K562 (cell line): ENCODE data around the gene PRKAR2B. TPM values are rescaled to one million over a fixed set of nuclear protein-coding genes. Genes with fewer than 3 reads are reported as not detected.

Experiments used
- ATAC-seq: fragments of 200-7000 bp; cut with Tn5 transposase; 3 replicates; pipeline ENCODE4 v1.9.1; 2020; ENCODE audit warnings: moderate library complexity
- BruUV-seq: library from RNA; stranded (reverse); fragments of 400-500 nt; replicated peaks from 2 replicates; lab custom pipeline; 2021; lab: Mats Ljungman, UMichigan
- CTCF ChIA-PET: fragments of 300-600 bp; formaldehyde crosslinking; extraction: SDS; loops from one replicate; lab custom pipeline; 2021; ENCODE audit warnings: low intra/inter-chr PET ratio; lab: Yijun Ruan, JAX
- POLR2A ChIA-PET: fragments of 300-600, 350-650 bp; sonication (Branson Sonifier 250); formaldehyde crosslinking; extraction: SDS; loops from one replicate; lab custom pipeline; 2021; ENCODE audit warnings: antibody characterized with exemption, inconsistent platforms; lab: Yijun Ruan, JAX
- DNase-seq, 4 experiments: peaks; one replicate each; pipeline versions ENCODE4 v3.0.0 to v3.0.0-alpha.2; 2011 to 2018; ENCODE audit warnings: low spot score in 3 of 4, mixed read lengths in 3 of 4; ENCODE audit errors: extremely low read depth in 1 of 4
- FAIRE-seq: peaks from 2 replicates; lab custom pipeline; 2011; peaks lifted over from hg19 to GRCh38; lab: Jason Lieb, UNC
- H2AFZ ChIP-seq: 2 replicates; pipeline ENCODE4 v1.6.0; 2011; ENCODE audit warnings: low read depth, low read length, control low read depth, inconsistent platforms
- H3K27ac ChIP-seq: fragments of 200-600 bp; 3 replicates; pipeline ENCODE4 v1.8.0; 2011; ENCODE audit warnings: low read depth, mild to moderate bottlenecking, control low read depth, inconsistent platforms, low read length, moderate library complexity, mixed read lengths; ENCODE audit errors: extremely low read depth
- H3K27me3 ChIP-seq, 2 experiments: fragments of 300-600 bp in 1 of 2; 2 replicates in 1 of 2; 3 replicates in 1 of 2; pipeline versions ENCODE4 v1.6.0 to v1.8.0; 2011; ENCODE audit warnings: inconsistent platforms in 2 of 2, low read length in 2 of 2, mild to moderate bottlenecking in 1 of 2, mixed read lengths in 1 of 2, moderate library complexity in 1 of 2; ENCODE audit not compliant: control insufficient read depth in 2 of 2, insufficient read depth in 2 of 2
- H3K36me3 ChIP-seq: fragments of 300-600 bp; 3 replicates; pipeline ENCODE4 v1.8.0; 2011; ENCODE audit warnings: mild to moderate bottlenecking, low read length, inconsistent platforms; ENCODE audit not compliant: control insufficient read depth, insufficient read depth
- H3K4me1 ChIP-seq, 2 experiments: fragments of 200-600 bp in 1 of 2; replicated peaks in 1 of 2; 2 replicates in 1 of 2; 3 replicates in 1 of 2; pipeline versions ENCODE4 v1.5.1 to v1.8.0; 2011; ENCODE audit warnings: inconsistent platforms in 2 of 2, low read length in 2 of 2, mild to moderate bottlenecking in 1 of 2, mixed read lengths in 1 of 2, moderate library complexity in 1 of 2; ENCODE audit not compliant: control insufficient read depth in 2 of 2, insufficient read depth in 2 of 2
- H3K4me2 ChIP-seq: 2 replicates; pipeline ENCODE4 v1.6.1; 2011; ENCODE audit warnings: low read length, control low read depth, inconsistent platforms, mixed read lengths; ENCODE audit not compliant: insufficient read depth
- H3K4me3 ChIP-seq: fragments of 200-600 bp; sonication (generic), shearing (Covaris generic); 2 replicates; pipeline ENCODE4 v1.5.1; 2016; ENCODE audit warnings: control low read depth, inconsistent platforms
- H3K79me2 ChIP-seq: fragments of 200-600 bp; 3 replicates; pipeline ENCODE4 v1.8.0; 2011; ENCODE audit warnings: low read length, inconsistent platforms; ENCODE audit not compliant: control insufficient read depth, insufficient read depth
- H3K9ac ChIP-seq, 2 experiments: 2 replicates each; pipeline versions ENCODE4 v1.6.0 to v1.6.1; 2011; ENCODE audit warnings: low read depth in 2 of 2, low read length in 2 of 2, control low read depth in 1 of 2, inconsistent platforms in 1 of 2, mild to moderate bottlenecking in 1 of 2, mixed read lengths in 1 of 2; ENCODE audit not compliant: insufficient read depth in 1 of 2
- H3K9me1 ChIP-seq: one replicate; pipeline ENCODE4 v1.6.0; 2011; ENCODE audit warnings: inconsistent platforms, mild to moderate bottlenecking, low read length, moderate library complexity; ENCODE audit not compliant: control insufficient read depth, insufficient read depth
- H3K9me3 ChIP-seq: replicated peaks from 2 replicates; pipeline ENCODE4 v1.5.1; 2011; ENCODE audit warnings: low read depth, low read length, inconsistent platforms; ENCODE audit not compliant: control insufficient read depth, insufficient read depth
- H4K20me1 ChIP-seq: replicated peaks from 2 replicates; pipeline ENCODE4 v1.6.1; 2011; ENCODE audit warnings: low read length, inconsistent platforms, mixed read lengths; ENCODE audit not compliant: control insufficient read depth, insufficient read depth
- ATF4 ChIP-seq: fragments of 450-650 bp; formaldehyde crosslinking; IDR thresholded peaks from 2 replicates; pipeline ENCODE4 v1.4.0; 2022; ENCODE audit warnings: mild to moderate bottlenecking, moderate library complexity
- CBFB ChIP-seq: sonication (generic); formaldehyde crosslinking; IDR thresholded peaks from 2 replicates; pipeline ENCODE4 v1.4.0; 2020; ENCODE audit warnings: mild to moderate bottlenecking, missing genetic modification reagents
- CXXC5 ChIP-seq: fragments of 250-450 bp; sonication (Bioruptor Pico); IDR thresholded peaks from 2 replicates; pipeline ENCODE4 v1.8.0; 2022; ENCODE audit warnings: inconsistent platforms, mild to moderate bottlenecking, moderate library complexity
- GATA2 ChIP-seq: sonication (generic); formaldehyde crosslinking; IDR thresholded peaks from 2 replicates; pipeline ENCODE4 v1.4.0; 2020; ENCODE audit warnings: mild to moderate bottlenecking, missing genetic modification reagents
- HCFC1 ChIP-seq: IDR thresholded peaks from 2 replicates; pipeline ENCODE4 v1.6.1; 2012; ENCODE audit warnings: low read depth, low read length, improper control_type of control experiment
- HMGN3 ChIP-seq: IDR thresholded peaks from 2 replicates; pipeline ENCODE4 v1.6.1; 2011; ENCODE audit warnings: borderline replicate concordance, low read depth, mild to moderate bottlenecking, mixed read lengths, low read length; ENCODE audit not compliant: insufficient read length; ENCODE audit errors: extremely low read depth
- HNRNPL ChIP-seq: fragments of 200-400 bp; formaldehyde crosslinking; IDR thresholded peaks from 2 replicates; pipeline ENCODE4 v1.6.1; 2017; ENCODE audit warnings: low read depth, mild to moderate bottlenecking, low read length
- LARP7 ChIP-seq: fragments of 450-650 bp; IDR thresholded peaks from 2 replicates; pipeline ENCODE4 v1.6.1; 2016
- MXD1 ChIP-seq: fragments of 250-450 bp; sonication (Bioruptor Pico); IDR thresholded peaks from 2 replicates; pipeline ENCODE4 v1.8.0; 2021; ENCODE audit warnings: borderline replicate concordance, mild to moderate bottlenecking, moderate library complexity; ENCODE audit not compliant: poor library complexity, severe bottlenecking
- POLR2G ChIP-seq: fragments of 200-400 bp; formaldehyde crosslinking; IDR thresholded peaks from 2 replicates; pipeline ENCODE4 v1.6.1; 2017; ENCODE audit warnings: low read depth, mild to moderate bottlenecking, antibody characterized with exemption, low read length, moderate library complexity
- PTTG1 ChIP-seq: fragments of 450-650 bp; IDR thresholded peaks from 2 replicates; pipeline ENCODE4 v1.6.1; 2016; ENCODE audit warnings: low read depth, mild to moderate bottlenecking, missing genetic modification characterization, missing compliant biosample characterization
- RBM22 ChIP-seq: fragments of 200-400 bp; formaldehyde crosslinking; IDR thresholded peaks from 2 replicates; pipeline ENCODE4 v1.6.1; 2018; ENCODE audit warnings: low read length, low read depth; ENCODE audit not compliant: poor library complexity, severe bottlenecking
- RBM34 ChIP-seq: fragments of 200-400 bp; formaldehyde crosslinking; IDR thresholded peaks from 2 replicates; pipeline ENCODE4 v1.6.1; 2018; ENCODE audit warnings: low read length, borderline replicate concordance; ENCODE audit not compliant: insufficient read depth
- SP2 ChIP-seq: IDR thresholded peaks from 2 replicates; pipeline ENCODE4 v1.6.1; 2011; ENCODE audit warnings: mild to moderate bottlenecking, low read depth, low read length, moderate library complexity; ENCODE audit not compliant: poor library complexity, severe bottlenecking; ENCODE audit errors: extremely low read depth
- SRF ChIP-seq, 2 experiments: fragments of 250-450, 450-650 bp in 1 of 2; sonication (Bioruptor Pico) in 1 of 2; sonication (generic) in 1 of 2; formaldehyde crosslinking; IDR thresholded peaks; 2 replicates each; pipeline versions ENCODE4 v1.5.0 to v1.5.1; 2020 to 2022; ENCODE audit warnings: mild to moderate bottlenecking in 1 of 2, missing genetic modification reagents in 1 of 2
- ZBTB34 ChIP-seq: fragments of 250-450 bp; sonication (Bioruptor Pico); IDR thresholded peaks from 2 replicates; pipeline ENCODE4 v1.8.0; 2021; ENCODE audit warnings: mild to moderate bottlenecking, moderate library complexity
- ZKSCAN1 ChIP-seq: fragments of 150-350 bp; IDR thresholded peaks from 2 replicates; pipeline ENCODE4 v1.6.1; 2016; ENCODE audit warnings: low read depth, low read length
- ZNF316 ChIP-seq: fragments of 450-650 bp; IDR thresholded peaks from 2 replicates; pipeline ENCODE4 v1.6.1; 2016
- ZNF384 ChIP-seq: IDR thresholded peaks from 2 replicates; pipeline ENCODE4 v1.6.1; 2012; ENCODE audit warnings: low read depth, low read length, improper control_type of control experiment
- WGBS: fragments of 100-300 bp; shearing (Covaris generic); methylation state at CpG from one replicate; pipeline ENCODE4 v1.1.6; 2016; ENCODE audit warnings: low coverage, mixed read lengths; ENCODE audit not compliant: insufficient coverage; ENCODE audit errors: missing lambda C conversion rate; 5-methylcytosine and 5-hydroxymethylcytosine counted together
- in situ Hi-C: fragments of 300-500 bp; cut with MboI; formaldehyde crosslinking; loops from 4 replicates; pipeline ENCODE4 v1.15.0; 2018; ENCODE audit warnings: inconsistent platforms, mixed read lengths
- intact Hi-C: fragments of 100-400 bp; cut with micrococcal nuclease; formaldehyde crosslinking; loops from 2 replicates; pipeline ENCODE4 v1.14.2; 2022
- polyA plus RNA-seq, 8 experiments: library from polyadenylated mRNA; depleted of rRNA in 4 of 8; stranded (reverse) in 5 of 8; unstranded in 3 of 8; fragments of >200 nt; fragmentation: Nextera tagmentation in 2 of 8; fragmentation: Illumina TruSeq in 1 of 8; extraction: Ambion mirVana in 2 of 8; extraction: Trizol in 1 of 8; gene quantifications; 2 replicates each; pipeline versions ENCODE4 v1.2.1 to v1.2.3, GENCODE V29; 2011 to 2014; ENCODE audit warnings: inconsistent platforms in 1 of 8, missing spikeins in 1 of 8
- total RNA-seq, 7 experiments: library from RNA; depleted of rRNA in 6 of 7; stranded (reverse); fragments of >200 nt in 6 of 7; fragmentation: Illumina TruSeq in 2 of 7; extraction: Trizol in 2 of 7; gene quantifications; 2 replicates each; pipeline versions ENCODE4 v1.2.1 to v1.2.3, GENCODE V29; 2011 to 2021; ENCODE audit warnings: low replicate concordance in 1 of 7

PRKAR2B gene
- total and polyA plus RNA-seq, 9 of the 15 experiments (the other 6 are each of a cell fraction or from before 2014, with no cell fraction given): 59.0 to 173 (median 129) TPM

- 0 out of 2 replicates have a peak, but pooled peaks have one; percentile 24 for TF ChIP-seq CXXC5 (CRISPR knock-in tag)
- no peak for TF ChIP-seq SP2
- 0 out of 2 replicates have a peak, but pooled peaks have one; percentile 15 for TF ChIP-seq PTTG1 (tag)
Observed at GRCh38 chr7:107002126-107002525, 42.4 kb upstream of the PRKAR2B start (continued).

- H3K4me3 ChIP-seq: no peak overlapping the region
- no peaks in the 10 kb centered on the region for H4K20me1 ChIP-seq
- no peaks in the 10 kb centered on the region for H3K9me1 ChIP-seq
- ChIA-PET POLR2A (interaction anchor here (0.6 to 5.0 kb wide), 4 partner anchors 10 to 28 kb away, joined by 3 to 53 read pairs (median 4); no protein-coding TSS in a partner anchor), CTCF (no interaction called here)
- no TSS peak for BruUV-seq
- H3K9me3 ChIP-seq: no peaks in the 10 kb centered on the region; the same call in 1 of the 2 replicates
- intact Hi-C loops: no loop called here
- FAIRE-seq (no peak), DNase-seq (peak in 1 of 4 experiments; percentile 54), ATAC-seq (no peak)
- H3K36me3 ChIP-seq: peaks cover 5% of the 10 kb centered on the region; the same call in 1 of the 3 replicates
- in situ Hi-C loops: no loop called here
- peak overlapping the region; percentile 34; the same call in 2 of the 3 replicates for H3K27ac ChIP-seq
- 46% methylated on average over 3 of the region's 3 CpGs for WGBS
- peaks cover 15% of the 10 kb centered on the region; the same call in 1 of the 3 replicates for H3K79me2 ChIP-seq
- no peaks in the 10 kb centered on the region for H3K27me3 ChIP-seq
- H3K9ac ChIP-seq: peak overlapping the region; percentile 27 to 46; a peak in 3 of 4 replicates
- H3K4me1 ChIP-seq: peaks cover 31 to 32% of the 10 kb centered on the region in 2 experiments
- H3K4me2 ChIP-seq: no peak overlapping the region
- H2AFZ ChIP-seq: peak overlapping the region; percentile 41
- TF ChIP-seq RBM22: no peak
- no peak for TF ChIP-seq HCFC1
- TF ChIP-seq ZKSCAN1: no peak
- TF ChIP-seq ATF4 (CRISPR knock-in tag): no peak
- TF ChIP-seq HNRNPL: no peak
- no peak for TF ChIP-seq RBM34
- TF ChIP-seq SRF (CRISPR knock-in tag; IDR thresholded peaks at IDR 0.05): peak in 1 of 2 experiments; percentile 7; a peak in 1 of 4 replicates
- no peak; the same call in 1 of the 2 replicates for TF ChIP-seq ZNF384
- TF ChIP-seq ZNF316: peak; percentile 90
- peak; percentile 33; the same call in 1 of the 2 replicates for TF ChIP-seq GATA2
- TF ChIP-seq CBFB (CRISPR knock-in tag): no peak
- no peak for TF ChIP-seq MXD1 (CRISPR knock-in tag)
- no peak for TF ChIP-seq POLR2G
- no peak for TF ChIP-seq LARP7
- no peak for TF ChIP-seq ZBTB34 (CRISPR knock-in tag)
- no peak for TF ChIP-seq HMGN3
Observed at GRCh38 chr7:107002529-107002998, 41.9 kb upstream of the PRKAR2B start.
